K562 (cell line): ENCODE results near the gene FAM83E. TPM values are rescaled to one million over a fixed set of nuclear protein-coding genes. Genes with fewer than 3 reads are reported as not detected.

Experiments
- ATF7 ChIP-seq: fragments of 450-650 bp; IDR thresholded peaks from 2 replicates; pipeline ENCODE4 v1.7.1; 2014; ENCODE audit warnings: mild to moderate bottlenecking, moderate library complexity
- BCLAF1 ChIP-seq, 2 experiments: fragments of 450-650 bp in 1 of 2; IDR thresholded peaks; 2 replicates each; pipeline ENCODE4 v1.6.1; 2011 to 2017; ENCODE audit warnings: low read depth in 2 of 2, antibody characterized with exemption in 1 of 2, borderline replicate concordance in 1 of 2, low read length in 1 of 2, mild to moderate bottlenecking in 1 of 2, mixed read lengths in 1 of 2; ENCODE audit not compliant: control insufficient read depth in 1 of 2
- CREM ChIP-seq: IDR thresholded peaks from 2 replicates; pipeline ENCODE4 v1.6.1; 2014; ENCODE audit warnings: antibody characterized with exemption, low read depth
- FOXM1 ChIP-seq, 2 experiments: fragments of 450-650 bp in 1 of 2; sonication (generic) in 1 of 2; formaldehyde crosslinking in 1 of 2; IDR thresholded peaks; 2 replicates each; pipeline versions ENCODE4 v1.6.1 to v1.9.0; 2017 to 2022; ENCODE audit warnings: low read depth in 2 of 2, mild to moderate bottlenecking in 2 of 2, missing genetic modification reagents in 1 of 2, moderate library complexity in 1 of 2
- OTX1 ChIP-seq: fragments of 450-650 bp; formaldehyde crosslinking; IDR thresholded peaks from 2 replicates; pipeline ENCODE4 v1.4.0; 2022; ENCODE audit warnings: mild to moderate bottlenecking
- PML ChIP-seq: IDR thresholded peaks from 2 replicates; pipeline ENCODE4 v1.6.1; 2012; ENCODE audit warnings: low read length, inconsistent platforms
- POLR2A ChIP-seq: fragments of 450-650 bp; conservative IDR thresholded peaks from 2 replicates; pipeline ENCODE4 v1.6.1; 2016
- ZBTB26 ChIP-seq: fragments of 450-650 bp; formaldehyde crosslinking; IDR thresholded peaks from 2 replicates; pipeline ENCODE4 v1.4.0; 2022; ENCODE audit warnings: missing genetic modification characterization
- polyA plus RNA-seq, 8 experiments: library from polyadenylated mRNA; depleted of rRNA in 4 of 8; stranded (reverse) in 5 of 8; unstranded in 3 of 8; fragments of >200 nt; fragmentation: Nextera tagmentation in 2 of 8; fragmentation: Illumina TruSeq in 1 of 8; extraction: Ambion mirVana in 2 of 8; extraction: Trizol in 1 of 8; gene quantifications; 2 replicates each; pipeline versions ENCODE4 v1.2.1 to v1.2.3, GENCODE V29; 2011 to 2014; ENCODE audit warnings: inconsistent platforms in 1 of 8, missing spikeins in 1 of 8
- total RNA-seq, 7 experiments: library from RNA; depleted of rRNA in 6 of 7; stranded (reverse); fragments of >200 nt in 6 of 7; fragmentation: Illumina TruSeq in 2 of 7; extraction: Trizol in 2 of 7; gene quantifications; 2 replicates each; pipeline versions ENCODE4 v1.2.1 to v1.2.3, GENCODE V29; 2011 to 2021; ENCODE audit warnings: low replicate concordance in 1 of 7
- TF ChIP-seq, protein P1 (sequence below), 2 experiments: fragments of 450-650 bp; IDR thresholded peaks; 2 replicates each; pipeline ENCODE4 v1.6.1; 2016; ENCODE audit warnings: mild to moderate bottlenecking in 2 of 2, borderline replicate concordance in 1 of 2, low read depth in 1 of 2, moderate library complexity in 1 of 2
- TF ChIP-seq, protein P2 (sequence below): fragments of 450-650 bp; IDR thresholded peaks from 2 replicates; pipeline ENCODE4 v1.6.1; 2014; ENCODE audit warnings: low read depth, mild to moderate bottlenecking, moderate library complexity, borderline replicate concordance

FAM83E gene
- total and polyA plus RNA-seq, 9 of the 15 experiments (the other 6 are each of a cell fraction or from before 2014, with no cell fraction given): 0.15 to 0.87 (median 0.29) TPM; not detected in 4

GRCh38 chr19:48637948-48638830, 23.3 kb upstream of the FAM83E start (continued):
- TF ChIP-seq ATF7 (peak; percentile 99), CREM (peak; percentile 59; the same call in 1 of the 2 replicates), PML (peak; percentile 36), OTX1 (CRISPR knock-in tag) (0 out of 2 replicates have a peak, but pooled peaks have one; percentile 22), FOXM1 (IDR thresholded peaks at IDR 0.05; ENCODE audit: low read depth) (peak; percentile 16; the same call in 1 of the 2 replicates), FOXM1 (CRISPR knock-in tag; IDR thresholded peaks at IDR 0.05; ENCODE audit: low read depth) (no peak), BCLAF1 (IDR thresholded peaks at IDR 0.05; ENCODE audit: borderline replicate concordance in 1 of 2, control insufficient read depth in 1 of 2, low read depth in 2 of 2, low read length in 1 of 2) (peak in 1 of 2 experiments; percentile 92; a peak in 2 of 4 replicates), POLR2A (peak; percentile 60; the same call in 1 of the 2 replicates), ZBTB26 (peak; percentile 76; the same call in 1 of the 2 replicates)
- TF ChIP-seq, protein P1, sequence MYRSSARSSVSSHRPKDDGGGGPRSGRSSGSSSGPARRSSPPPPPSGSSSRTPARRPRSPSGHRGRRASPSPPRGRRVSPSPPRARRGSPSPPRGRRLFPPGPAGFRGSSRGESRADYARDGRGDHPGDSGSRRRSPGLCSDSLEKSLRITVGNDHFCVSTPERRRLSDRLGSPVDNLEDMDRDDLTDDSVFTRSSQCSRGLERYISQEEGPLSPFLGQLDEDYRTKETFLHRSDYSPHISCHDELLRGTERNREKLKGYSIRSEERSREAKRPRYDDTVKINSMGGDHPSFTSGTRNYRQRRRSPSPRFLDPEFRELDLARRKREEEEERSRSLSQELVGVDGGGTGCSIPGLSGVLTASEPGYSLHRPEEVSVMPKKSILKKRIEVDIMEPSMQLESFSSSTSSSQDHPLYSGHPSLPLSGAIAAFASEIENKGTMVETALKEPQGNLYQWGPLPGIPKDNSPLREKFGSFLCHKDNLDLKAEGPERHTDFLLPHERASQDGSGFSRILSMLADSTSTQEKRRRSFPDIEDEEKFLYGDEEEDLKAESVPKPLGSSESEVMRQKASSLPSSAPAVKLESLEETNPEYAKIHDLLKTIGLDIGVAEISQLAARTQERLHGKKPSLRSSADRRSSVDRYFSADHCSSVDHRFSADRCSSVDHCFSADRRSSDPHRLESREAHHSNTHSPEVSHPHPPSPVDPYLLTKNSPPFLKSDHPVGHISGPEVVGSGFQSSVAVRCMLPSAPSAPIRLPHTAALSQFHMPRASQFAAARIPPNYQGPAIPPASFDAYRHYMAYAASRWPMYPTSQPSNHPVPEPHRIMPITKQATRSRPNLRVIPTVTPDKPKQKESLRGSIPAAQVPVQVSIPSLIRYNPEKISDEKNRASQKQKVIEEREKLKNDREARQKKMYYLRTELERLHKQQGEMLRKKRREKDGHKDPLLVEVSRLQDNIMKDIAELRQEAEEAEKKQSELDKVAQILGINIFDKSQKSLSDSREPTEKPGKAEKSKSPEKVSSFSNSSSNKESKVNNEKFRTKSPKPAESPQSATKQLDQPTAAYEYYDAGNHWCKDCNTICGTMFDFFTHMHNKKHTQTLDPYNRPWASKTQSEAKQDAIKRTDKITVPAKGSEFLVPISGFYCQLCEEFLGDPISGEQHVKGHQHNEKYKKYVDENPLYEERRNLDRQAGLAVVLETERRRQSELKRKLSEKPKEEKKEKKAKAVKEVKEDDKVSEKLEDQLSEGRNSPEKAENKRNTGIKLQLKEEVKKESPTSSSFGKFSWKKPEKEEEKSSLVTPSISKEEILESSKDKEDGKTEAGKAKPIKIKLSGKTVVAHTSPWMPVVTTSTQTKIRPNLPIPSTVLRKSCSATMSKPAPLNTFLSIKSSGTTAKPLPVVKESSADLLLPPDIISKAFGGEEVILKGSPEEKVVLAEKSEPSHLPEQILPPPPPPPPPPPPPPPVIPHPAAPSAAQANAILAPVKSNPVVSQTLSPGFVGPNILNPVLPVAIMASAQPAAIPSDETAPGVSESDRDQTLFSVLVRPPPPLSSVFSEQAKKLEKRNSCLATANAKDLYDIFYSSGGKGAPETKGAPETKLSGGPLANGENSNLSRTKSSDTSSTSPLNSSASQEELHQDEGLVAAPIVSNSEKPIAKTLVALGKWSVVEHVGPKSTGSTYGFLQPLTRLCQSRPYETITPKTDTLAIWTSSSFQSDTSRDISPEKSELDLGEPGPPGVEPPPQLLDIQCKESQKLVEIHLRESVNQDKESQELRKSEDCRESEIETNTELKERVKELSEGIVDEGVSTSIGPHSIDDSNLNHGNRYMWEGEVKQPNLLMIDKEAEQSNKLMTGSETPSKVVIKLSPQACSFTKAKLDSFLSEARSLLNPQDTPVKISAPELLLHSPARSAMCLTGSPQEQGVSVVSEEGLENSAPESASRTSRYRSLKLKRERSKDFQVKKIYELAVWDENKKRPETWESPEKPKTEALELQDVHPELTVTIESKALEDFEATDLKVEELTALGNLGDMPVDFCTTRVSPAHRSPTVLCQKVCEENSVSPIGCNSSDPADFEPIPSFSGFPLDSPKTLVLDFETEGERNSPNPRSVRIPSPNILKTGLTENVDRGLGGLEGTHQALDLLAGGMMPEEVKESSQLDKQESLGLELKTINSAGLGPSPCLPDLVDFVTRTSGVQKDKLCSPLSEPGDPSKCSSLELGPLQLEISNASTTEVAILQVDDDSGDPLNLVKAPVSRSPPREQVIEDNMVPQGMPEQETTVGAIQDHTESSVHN (IDR thresholded peaks at IDR 0.05; ENCODE audit: borderline replicate concordance in 1 of 2, low read depth in 1 of 2): 0 out of 4 replicates have a peak, but pooled peaks of 1 of the 2 experiments have one; percentile 6
- TF ChIP-seq, protein P2, sequence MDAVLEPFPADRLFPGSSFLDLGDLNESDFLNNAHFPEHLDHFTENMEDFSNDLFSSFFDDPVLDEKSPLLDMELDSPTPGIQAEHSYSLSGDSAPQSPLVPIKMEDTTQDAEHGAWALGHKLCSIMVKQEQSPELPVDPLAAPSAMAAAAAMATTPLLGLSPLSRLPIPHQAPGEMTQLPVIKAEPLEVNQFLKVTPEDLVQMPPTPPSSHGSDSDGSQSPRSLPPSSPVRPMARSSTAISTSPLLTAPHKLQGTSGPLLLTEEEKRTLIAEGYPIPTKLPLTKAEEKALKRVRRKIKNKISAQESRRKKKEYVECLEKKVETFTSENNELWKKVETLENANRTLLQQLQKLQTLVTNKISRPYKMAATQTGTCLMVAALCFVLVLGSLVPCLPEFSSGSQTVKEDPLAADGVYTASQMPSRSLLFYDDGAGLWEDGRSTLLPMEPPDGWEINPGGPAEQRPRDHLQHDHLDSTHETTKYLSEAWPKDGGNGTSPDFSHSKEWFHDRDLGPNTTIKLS: 0 out of 2 replicates have a peak, but pooled peaks have one; percentile 12
